Chondrocyte (in vitro differentiated cells): ENCODE measurements around the gene IRX3. TPM values are rescaled to one million over a fixed set of nuclear protein-coding genes. Genes with fewer than 3 reads are reported as not detected.

ENCODE experiments used
- DNase-seq: peaks from one replicate; pipeline ENCODE4 v3.0.0; 2021; ENCODE audit warnings: mixed read lengths, low spot score
- H3K27ac Mint-ChIP-seq: one replicate; pipeline ENCODE4 v1.8.0; 2021; ENCODE audit warnings: mild to moderate bottlenecking, moderate library complexity, mixed read lengths; ENCODE audit not compliant: unreplicated experiment
- H3K27me3 Mint-ChIP-seq: 2 replicates; pipeline ENCODE4 v1.8.0; 2021; ENCODE audit warnings: low read depth, mixed read lengths
- H3K36me3 Mint-ChIP-seq: 2 replicates; pipeline ENCODE4 v1.8.0; 2021; ENCODE audit warnings: low read depth, mixed read lengths
- H3K4me1 Mint-ChIP-seq: 2 replicates; pipeline ENCODE4 v1.8.0; 2021; ENCODE audit warnings: low read depth, mild to moderate bottlenecking, mixed read lengths
- H3K4me3 Mint-ChIP-seq: one replicate; pipeline ENCODE4 v1.8.0; 2021; ENCODE audit warnings: mild to moderate bottlenecking, moderate library complexity, mixed read lengths; ENCODE audit not compliant: unreplicated experiment
- H3K9me3 Mint-ChIP-seq: 2 replicates; pipeline ENCODE4 v1.8.0; 2021; ENCODE audit warnings: low read depth, mixed read lengths
- total RNA-seq: library from RNA; stranded (reverse); gene quantifications from 3 replicates; pipeline ENCODE4 v1.2.1, GENCODE V29; 2021
- TF ChIP-seq, protein P1 (sequence below): fragments of 200-600 bp; sonication (generic); IDR thresholded peaks from 2 replicates; pipeline ENCODE4 v1.5.0; 2021; ENCODE audit warnings: antibody characterized with exemption, mild to moderate bottlenecking, moderate library complexity

IRX3 gene
- total RNA-seq, 1 donor from 2014 or later, result 0.47 TPM

GRCh38 chr16:54291656-54292487 is 5.3 kb upstream of the IRX3 start:
- peak; percentile 55 for DNase-seq
- Mint-ChIP-seq H3K9me3 (no peaks in the 10 kb centered on the region), H3K4me1 (peaks cover 28% of the 10 kb centered on the region), H3K4me3 (no peak overlapping the region), H3K27ac (no peak overlapping the region), H3K36me3 (peaks cover 2% of the 10 kb centered on the region), H3K27me3 (peaks cover 66% of the 10 kb centered on the region)
- TF ChIP-seq, protein P1, sequence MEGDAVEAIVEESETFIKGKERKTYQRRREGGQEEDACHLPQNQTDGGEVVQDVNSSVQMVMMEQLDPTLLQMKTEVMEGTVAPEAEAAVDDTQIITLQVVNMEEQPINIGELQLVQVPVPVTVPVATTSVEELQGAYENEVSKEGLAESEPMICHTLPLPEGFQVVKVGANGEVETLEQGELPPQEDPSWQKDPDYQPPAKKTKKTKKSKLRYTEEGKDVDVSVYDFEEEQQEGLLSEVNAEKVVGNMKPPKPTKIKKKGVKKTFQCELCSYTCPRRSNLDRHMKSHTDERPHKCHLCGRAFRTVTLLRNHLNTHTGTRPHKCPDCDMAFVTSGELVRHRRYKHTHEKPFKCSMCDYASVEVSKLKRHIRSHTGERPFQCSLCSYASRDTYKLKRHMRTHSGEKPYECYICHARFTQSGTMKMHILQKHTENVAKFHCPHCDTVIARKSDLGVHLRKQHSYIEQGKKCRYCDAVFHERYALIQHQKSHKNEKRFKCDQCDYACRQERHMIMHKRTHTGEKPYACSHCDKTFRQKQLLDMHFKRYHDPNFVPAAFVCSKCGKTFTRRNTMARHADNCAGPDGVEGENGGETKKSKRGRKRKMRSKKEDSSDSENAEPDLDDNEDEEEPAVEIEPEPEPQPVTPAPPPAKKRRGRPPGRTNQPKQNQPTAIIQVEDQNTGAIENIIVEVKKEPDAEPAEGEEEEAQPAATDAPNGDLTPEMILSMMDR, result no peak

DNA sequence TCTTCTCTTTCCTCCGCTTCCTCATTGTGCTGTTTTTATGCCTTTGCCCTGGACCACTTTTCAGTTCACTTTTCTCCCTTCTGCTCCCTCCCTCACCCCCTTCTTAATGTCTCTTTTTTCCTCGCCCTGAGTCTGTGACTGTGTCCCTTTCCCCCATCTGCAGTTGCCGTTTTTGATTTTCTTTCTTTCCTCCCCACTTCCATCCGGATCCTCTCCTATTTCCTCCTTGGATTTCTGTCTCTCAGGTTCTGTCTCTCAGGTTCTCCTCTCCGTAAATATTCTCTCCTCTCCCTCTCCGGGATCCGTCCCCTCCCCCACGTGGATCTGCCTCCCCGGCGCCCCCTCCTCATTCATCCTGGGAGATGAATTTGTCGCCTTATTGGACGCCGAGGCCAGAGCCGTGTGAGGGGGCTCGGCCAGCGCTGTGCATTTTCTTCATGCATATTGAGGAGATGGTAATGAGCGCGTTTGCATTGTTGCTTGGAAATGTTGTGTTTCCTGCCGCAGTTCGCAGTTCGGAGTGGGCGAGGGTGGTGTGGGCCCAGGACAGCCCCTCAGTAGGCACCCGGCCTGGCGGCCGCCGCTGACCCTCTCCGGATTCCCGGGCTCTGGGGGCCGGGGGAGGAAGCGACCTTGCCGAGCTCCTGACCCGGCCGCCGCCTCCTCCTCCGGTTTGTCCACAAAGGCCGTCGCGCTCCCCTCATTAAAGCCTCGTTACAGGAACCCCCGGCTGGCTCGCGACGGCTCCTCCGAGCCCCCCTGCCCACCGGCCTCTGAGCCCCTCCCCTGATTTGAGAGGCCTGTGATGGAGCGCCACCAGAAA is 4.5 kb upstream of the IRX3 start:
- no peak overlapping the region for H3K27ac Mint-ChIP-seq
- H3K4me1 Mint-ChIP-seq, result peaks cover 34% of the 10 kb centered on the region
- TF ChIP-seq, protein P1, result no peak
- H3K27me3 Mint-ChIP-seq, result peaks cover 68% of the 10 kb centered on the region
- no peaks in the 10 kb centered on the region for H3K9me3 Mint-ChIP-seq
- H3K36me3 Mint-ChIP-seq, result peaks cover 2% of the 10 kb centered on the region
- no peak for DNase-seq
- peak overlapping the region; percentile 29 for H3K4me3 Mint-ChIP-seq

DNA sequence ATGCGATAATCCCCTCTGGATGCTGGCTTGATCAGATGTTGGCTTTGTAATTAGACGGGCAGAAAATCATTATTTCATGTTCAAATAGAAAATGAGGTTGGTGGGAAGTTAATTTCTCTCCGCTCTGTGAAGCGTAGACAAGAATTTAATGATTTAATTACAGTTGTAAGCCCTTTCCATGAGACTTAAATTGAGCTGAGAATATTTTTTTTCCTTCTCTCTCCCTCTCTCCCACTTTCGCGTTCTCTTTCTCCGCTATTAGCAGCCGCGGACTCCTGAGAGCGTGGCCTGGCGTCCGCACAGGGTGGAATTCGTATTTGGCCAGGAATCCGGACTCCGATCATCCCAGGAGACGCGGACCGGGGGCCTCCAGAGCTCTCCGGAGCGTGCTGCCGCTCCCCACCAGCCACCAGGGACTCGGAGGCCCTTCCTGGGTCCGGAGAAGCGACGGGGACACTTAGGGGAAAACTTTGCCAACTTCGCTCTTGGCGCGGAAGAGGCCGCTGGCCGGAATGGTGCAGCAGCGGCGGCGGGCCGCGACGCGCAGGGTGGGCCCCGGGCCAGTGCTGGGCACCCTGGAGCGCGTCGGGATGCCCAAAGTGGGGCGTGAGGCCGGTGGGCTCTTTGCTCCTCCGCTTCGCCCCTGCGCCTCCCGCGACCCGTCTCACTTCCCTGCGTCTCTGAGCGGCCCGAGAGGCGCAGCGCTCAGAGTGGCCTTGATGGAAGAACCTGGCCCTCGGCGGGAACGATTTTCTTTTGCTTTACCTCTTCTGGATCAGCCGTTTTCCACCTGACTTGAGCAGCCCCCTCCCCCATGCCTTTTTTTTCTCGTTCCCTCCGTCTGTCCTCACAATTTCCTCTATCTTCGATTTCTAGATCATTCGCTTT is 3.6 kb upstream of the IRX3 start:
- no peak overlapping the region for H3K27ac Mint-ChIP-seq
- H3K4me1 Mint-ChIP-seq, result peaks cover 36% of the 10 kb centered on the region
- H3K27me3 Mint-ChIP-seq, result peaks cover 68% of the 10 kb centered on the region
- TF ChIP-seq, protein P1, result no peak
- H3K36me3 Mint-ChIP-seq, result no peaks in the 10 kb centered on the region
- no peaks in the 10 kb centered on the region for H3K9me3 Mint-ChIP-seq
- no peak for DNase-seq
- peak overlapping the region; percentile 42 for H3K4me3 Mint-ChIP-seq

- TF ChIP-seq, protein P1, result no peak
- Mint-ChIP-seq H3K4me3 (no peak overlapping the region), H3K27ac (no peak overlapping the region), H3K4me1 (peaks cover 40% of the 10 kb centered on the region), H3K27me3 (peaks cover 67% of the 10 kb centered on the region), H3K9me3 (no peaks in the 10 kb centered on the region), H3K36me3 (peaks cover 1% of the 10 kb centered on the region)
- DNase-seq, result no peak
Measured at GRCh38 chr16:54289242-54289944, 2.8 kb upstream of the IRX3 start.
